ENCODE results near the gene FGGY.

FGGY gene

GRCh38 chr1:59418363-59419144, 121.7 kb downstream of the FGGY start:
- DNase-seq, result no peak

GRCh38 chr1:59419361-59420140, 122.7 kb downstream of the FGGY start:
- no peak for DNase-seq

GRCh38 chr1:59421232-59421920, 124.5 kb downstream of the FGGY start:
- DNase-seq, result no peak

GRCh38 chr1:59422921-59423575, 126.2 kb downstream of the FGGY start:
- no peak for DNase-seq

- DNase-seq, result no peak
Observed at GRCh38 chr1:59427155-59427554, 130.3 kb downstream of the FGGY start.

- no peak for DNase-seq
Observed at GRCh38 chr1:59427784-59428183, 130.9 kb downstream of the FGGY start.

GRCh38 chr1:59428828-59429227, 131.9 kb downstream of the FGGY start:
- no peak for DNase-seq

- no peak for DNase-seq
Observed at GRCh38 chr1:59429656-59430055, 132.8 kb downstream of the FGGY start.

GRCh38 chr1:59431566-59432294, 134.8 kb downstream of the FGGY start:
- no peak for DNase-seq

GRCh38 chr1:59432531-59433439, 135.9 kb downstream of the FGGY start:
- DNase-seq, result no peak

- no peak for DNase-seq
Observed at GRCh38 chr1:59433440-59433813, 136.5 kb downstream of the FGGY start.

GRCh38 chr1:59434336-59434735, 137.4 kb downstream of the FGGY start:
- DNase-seq, result no peak

GRCh38 chr1:59436637-59437036, 139.7 kb downstream of the FGGY start:
- DNase-seq, result no peak

- DNase-seq, result no peak
Observed at GRCh38 chr1:59438058-59438560, 141.2 kb downstream of the FGGY start.

GRCh38 chr1:59442492-59442891, 145.6 kb downstream of the FGGY start:
- DNase-seq, result no peak

GRCh38 chr1:59443310-59443709, 146.4 kb downstream of the FGGY start:
- DNase-seq, result no peak

- DNase-seq, result no peak
Observed at GRCh38 chr1:59444520-59444919, 147.6 kb downstream of the FGGY start.

GRCh38 chr1:59445040-59445439, 148.1 kb downstream of the FGGY start:
- DNase-seq, result no peak

GRCh38 chr1:59446257-59446901, 149.5 kb downstream of the FGGY start:
- DNase-seq, result no peak

- no peak for DNase-seq
Observed at GRCh38 chr1:59452026-59452425, 155.1 kb downstream of the FGGY start.

GRCh38 chr1:59452559-59452958, 155.7 kb downstream of the FGGY start:
- DNase-seq, result no peak

Data from NCI-H2081 treated with DMSO at 0.1 percent for 48 hours (cell line).